Measurements from ENCODE around the gene PNPT1. TPM values are rescaled to one million over a fixed set of nuclear protein-coding genes. Genes with fewer than 3 reads are reported as not detected.
A peak's percentile ranks its signal among the peaks of the same experiment; 100 is the strongest.

PNPT1 gene
- total RNA-seq, 1 experiment from 2014 or later = 31.7 TPM

DNA sequence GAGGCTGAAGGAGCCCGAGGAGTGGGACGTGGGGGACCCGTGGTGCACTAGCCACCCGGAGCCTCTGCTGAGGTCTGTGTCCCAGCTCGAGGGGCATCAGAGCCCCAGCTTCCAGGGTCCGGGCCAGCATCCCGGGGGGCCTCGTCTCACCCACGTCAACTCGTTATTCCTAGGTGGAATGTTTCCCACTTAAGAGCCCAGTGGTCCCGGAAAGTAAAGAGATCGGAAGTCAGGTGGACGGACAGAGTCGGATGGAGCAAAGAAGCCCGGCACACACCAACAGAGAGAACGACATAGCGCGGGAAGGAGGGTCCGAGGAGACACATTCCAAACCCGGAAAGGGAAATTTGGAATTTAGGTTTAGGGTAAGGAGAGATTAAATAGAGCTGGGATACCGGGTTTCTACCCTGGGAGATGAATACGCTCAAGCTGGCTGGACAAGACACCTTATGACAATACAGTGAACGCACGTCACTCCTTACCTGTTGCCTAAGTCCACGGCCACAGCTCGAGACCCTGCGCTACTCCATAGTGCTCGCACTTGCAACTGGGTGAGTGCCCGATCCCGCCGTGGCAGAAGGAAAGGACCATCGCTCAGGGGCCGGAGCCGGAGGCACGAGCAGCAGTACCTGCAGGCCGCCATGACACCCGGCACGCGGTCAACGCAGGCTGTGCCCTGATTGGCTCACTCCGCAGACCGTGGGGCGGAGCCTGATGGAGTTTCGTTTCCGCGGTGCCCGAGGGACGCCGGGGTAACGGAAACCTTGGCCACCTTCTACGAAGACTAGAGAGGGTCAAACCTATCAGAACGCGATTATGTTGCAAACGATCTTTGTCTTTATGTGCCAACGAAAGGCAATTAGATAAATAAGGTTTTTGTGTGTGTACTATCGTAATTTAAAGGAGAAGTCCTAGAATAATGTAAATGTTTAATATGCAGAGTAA lies at the start of gene PNPT1 (continued):
- TF ChIP-seq EZH2phosphoT487 (IDR thresholded peaks at IDR 0.05; ENCODE audit: borderline replicate concordance) (no peak), TCF7L2 (IDR thresholded peaks at IDR 0.05; ENCODE audit: borderline replicate concordance, extremely low read depth, insufficient read depth, insufficient read length) (no peak), FOSL1 (IDR thresholded peaks at IDR 0.05; ENCODE audit: low read depth) (no peak), SIN3A (IDR thresholded peaks at IDR 0.05; ENCODE audit: low read depth) (peak; percentile 98), SRF (IDR thresholded peaks at IDR 0.05; ENCODE audit: low read depth) (no peak)
- TF ChIP-seq, protein P1, sequence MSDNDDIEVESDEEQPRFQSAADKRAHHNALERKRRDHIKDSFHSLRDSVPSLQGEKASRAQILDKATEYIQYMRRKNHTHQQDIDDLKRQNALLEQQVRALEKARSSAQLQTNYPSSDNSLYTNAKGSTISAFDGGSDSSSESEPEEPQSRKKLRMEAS (IDR thresholded peaks at IDR 0.05) = peak; percentile 100

DNA sequence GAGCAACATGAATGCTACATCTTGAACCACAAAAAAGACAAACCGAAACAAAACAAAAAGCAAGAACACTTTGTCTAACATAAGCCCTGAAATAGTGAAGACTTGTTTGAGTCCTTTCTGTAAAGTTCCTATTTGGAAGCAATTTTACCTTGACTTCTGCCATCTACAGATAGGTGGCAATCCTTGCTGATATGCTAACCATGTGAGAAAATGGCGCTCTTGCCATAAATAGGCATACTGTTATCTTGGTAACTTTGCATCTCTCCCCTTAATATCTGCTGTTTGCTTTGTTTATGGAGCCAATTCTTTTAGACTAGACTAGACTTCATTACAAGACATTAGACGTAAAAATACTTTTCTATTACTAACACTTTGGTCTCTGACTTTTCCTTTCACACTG lies 49.4 kb upstream of the PNPT1 start:
- no peaks in the 10 kb centered on the region for H3K9me2 ChIP-seq (ENCODE audit: insufficient read depth)
- no peak overlapping the region for H3K4me2 ChIP-seq (ENCODE audit: low read length)
- no peak overlapping the region for H3K9ac ChIP-seq (ENCODE audit: low read length)
- ChIA-PET CTCF (no interaction called here), POLR2A (no interaction called here), RAD21 (ENCODE audit: low non-redundant PET in 1 of 2, low total read pairs in 2 of 2, uncharacterized antibody in 2 of 2, unreplicated experiment in 2 of 2) (no interaction called here)
- intact Hi-C loops (cut with micrococcal nuclease) = no loop called here
- no peaks in the 10 kb centered on the region for H3K4me1 ChIP-seq (ENCODE audit: control insufficient read depth in 1 of 2, insufficient read depth in 2 of 2, low read length in 2 of 2)
- no peaks in the 10 kb centered on the region for H3K79me2 ChIP-seq (ENCODE audit: insufficient read depth, low read length)
- no peaks in the 10 kb centered on the region for H3K9me3 ChIP-seq (ENCODE audit: control insufficient read depth in 1 of 2, insufficient read depth in 1 of 2, low read depth in 1 of 2, low read length in 2 of 2)
- no TSS peak for BruUV-seq (replicated peaks)
- H3K27ac ChIP-seq (ENCODE audit: low read depth, low read length) = no peak overlapping the region
- H4K20me1 ChIP-seq (ENCODE audit: insufficient read depth) = no peaks in the 10 kb centered on the region
- ATAC-seq (no peak), DNase-seq (ENCODE audit: low read depth, low spot score) (no peak)
- no peak overlapping the region for H3K4me3 ChIP-seq (replicated peaks in 1 of 2; ENCODE audit: low read depth in 1 of 2, low read length in 2 of 2)
- H2AFZ ChIP-seq (ENCODE audit: low read depth, low read length, poor library complexity, severe bottlenecking) = no peak overlapping the region
- H3K36me3 ChIP-seq (ENCODE audit: control insufficient read depth in 1 of 2, insufficient read depth in 2 of 2, low read length in 2 of 2) = no peaks in the 10 kb centered on the region
- H3K27me3 ChIP-seq (ENCODE audit: insufficient read depth, low read length) = no peaks in the 10 kb centered on the region
- TF ChIP-seq EZH2phosphoT487 (IDR thresholded peaks at IDR 0.05; ENCODE audit: borderline replicate concordance) = no peak
- no peak for TF ChIP-seq CBX3 (IDR thresholded peaks at IDR 0.05; ENCODE audit: low read depth)
- TF ChIP-seq SP1 (IDR thresholded peaks at IDR 0.05; ENCODE audit: low read depth) = no peak
- TF ChIP-seq EGR1 (IDR thresholded peaks at IDR 0.05; ENCODE audit: low read depth) = no peak
- TF ChIP-seq YY1 (IDR thresholded peaks at IDR 0.05; ENCODE audit: extremely low read depth, insufficient replicate concordance, low read depth, low read length) = no peak
- TF ChIP-seq, protein P2, sequence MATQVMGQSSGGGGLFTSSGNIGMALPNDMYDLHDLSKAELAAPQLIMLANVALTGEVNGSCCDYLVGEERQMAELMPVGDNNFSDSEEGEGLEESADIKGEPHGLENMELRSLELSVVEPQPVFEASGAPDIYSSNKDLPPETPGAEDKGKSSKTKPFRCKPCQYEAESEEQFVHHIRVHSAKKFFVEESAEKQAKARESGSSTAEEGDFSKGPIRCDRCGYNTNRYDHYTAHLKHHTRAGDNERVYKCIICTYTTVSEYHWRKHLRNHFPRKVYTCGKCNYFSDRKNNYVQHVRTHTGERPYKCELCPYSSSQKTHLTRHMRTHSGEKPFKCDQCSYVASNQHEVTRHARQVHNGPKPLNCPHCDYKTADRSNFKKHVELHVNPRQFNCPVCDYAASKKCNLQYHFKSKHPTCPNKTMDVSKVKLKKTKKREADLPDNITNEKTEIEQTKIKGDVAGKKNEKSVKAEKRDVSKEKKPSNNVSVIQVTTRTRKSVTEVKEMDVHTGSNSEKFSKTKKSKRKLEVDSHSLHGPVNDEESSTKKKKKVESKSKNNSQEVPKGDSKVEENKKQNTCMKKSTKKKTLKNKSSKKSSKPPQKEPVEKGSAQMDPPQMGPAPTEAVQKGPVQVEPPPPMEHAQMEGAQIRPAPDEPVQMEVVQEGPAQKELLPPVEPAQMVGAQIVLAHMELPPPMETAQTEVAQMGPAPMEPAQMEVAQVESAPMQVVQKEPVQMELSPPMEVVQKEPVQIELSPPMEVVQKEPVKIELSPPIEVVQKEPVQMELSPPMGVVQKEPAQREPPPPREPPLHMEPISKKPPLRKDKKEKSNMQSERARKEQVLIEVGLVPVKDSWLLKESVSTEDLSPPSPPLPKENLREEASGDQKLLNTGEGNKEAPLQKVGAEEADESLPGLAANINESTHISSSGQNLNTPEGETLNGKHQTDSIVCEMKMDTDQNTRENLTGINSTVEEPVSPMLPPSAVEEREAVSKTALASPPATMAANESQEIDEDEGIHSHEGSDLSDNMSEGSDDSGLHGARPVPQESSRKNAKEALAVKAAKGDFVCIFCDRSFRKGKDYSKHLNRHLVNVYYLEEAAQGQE (IDR thresholded peaks at IDR 0.05; ENCODE audit: low read depth) = no peak
- TF ChIP-seq ZFX (IDR thresholded peaks at IDR 0.05) = no peak
- TF ChIP-seq TCF7L2 (IDR thresholded peaks at IDR 0.05; ENCODE audit: borderline replicate concordance, extremely low read depth, insufficient read depth, insufficient read length) = no peak
- no peak for TF ChIP-seq FOSL1 (IDR thresholded peaks at IDR 0.05; ENCODE audit: low read depth)
- TF ChIP-seq RAD21 (IDR thresholded peaks at IDR 0.05; ENCODE audit: low read depth) = no peak
- TF ChIP-seq, protein P3, sequence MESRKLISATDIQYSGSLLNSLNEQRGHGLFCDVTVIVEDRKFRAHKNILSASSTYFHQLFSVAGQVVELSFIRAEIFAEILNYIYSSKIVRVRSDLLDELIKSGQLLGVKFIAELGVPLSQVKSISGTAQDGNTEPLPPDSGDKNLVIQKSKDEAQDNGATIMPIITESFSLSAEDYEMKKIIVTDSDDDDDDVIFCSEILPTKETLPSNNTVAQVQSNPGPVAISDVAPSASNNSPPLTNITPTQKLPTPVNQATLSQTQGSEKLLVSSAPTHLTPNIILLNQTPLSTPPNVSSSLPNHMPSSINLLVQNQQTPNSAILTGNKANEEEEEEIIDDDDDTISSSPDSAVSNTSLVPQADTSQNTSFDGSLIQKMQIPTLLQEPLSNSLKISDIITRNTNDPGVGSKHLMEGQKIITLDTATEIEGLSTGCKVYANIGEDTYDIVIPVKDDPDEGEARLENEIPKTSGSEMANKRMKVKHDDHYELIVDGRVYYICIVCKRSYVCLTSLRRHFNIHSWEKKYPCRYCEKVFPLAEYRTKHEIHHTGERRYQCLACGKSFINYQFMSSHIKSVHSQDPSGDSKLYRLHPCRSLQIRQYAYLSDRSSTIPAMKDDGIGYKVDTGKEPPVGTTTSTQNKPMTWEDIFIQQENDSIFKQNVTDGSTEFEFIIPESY (IDR thresholded peaks at IDR 0.05; ENCODE audit: extremely low read depth, insufficient replicate concordance, low read length) = no peak
- no peak for TF ChIP-seq ELF1 (IDR thresholded peaks at IDR 0.05; ENCODE audit: borderline replicate concordance, low read depth)
- no peak for TF ChIP-seq CEBPB (IDR thresholded peaks at IDR 0.05; ENCODE audit: low read depth)
- no peak for TF ChIP-seq EZH2 (IDR thresholded peaks at IDR 0.05)
- no peak for TF ChIP-seq POLR2AphosphoS5 (IDR thresholded peaks at IDR 0.05; ENCODE audit: low read depth, low read length)
- no peak for TF ChIP-seq SIN3A (IDR thresholded peaks at IDR 0.05; ENCODE audit: low read depth)
- no peak for TF ChIP-seq POLR2A (IDR thresholded peaks at IDR 0.05; ENCODE audit: borderline replicate concordance, extremely low read depth, insufficient read depth, insufficient read length)
